AG08395 (cell line): ENCODE measurements around the gene BCO2.
"Not testable (repeated sequence)": the region's sequence is repeated elsewhere in the genome, so short reads cannot be mapped to it uniquely, and the experiment has no call there.

ENCODE experiments used
- DNase-seq: peaks from one replicate; pipeline ENCODE4 v3.0.0; 2012; ENCODE audit warnings: mixed read lengths, low spot score

The BCO2 gene

GRCh38 chr11:112167145-112167544, 8.2 kb upstream of the BCO2 start, which contains the start of gene TEX12:
Gene TEX12 (plus strand): TSS chr11:112167372. CDS start chr11:112169269, 1,897 bp downstream.
- no peak for DNase-seq

GRCh38 chr11:112172362-112172994, 2.8 kb upstream of the BCO2 start:
- peak; percentile 45 for DNase-seq

- DNase-seq, result no peak
These were observed 2.2 kb upstream of the BCO2 start for GRCh38 chr11:112173152-112173551.

- DNase-seq, result no peak
These were observed 264 bp downstream of the BCO2 start for GRCh38 chr11:112175599-112175952.

GRCh38 chr11:112176077-112176476, 765 bp downstream of the BCO2 start:
- DNase-seq, result no peak

GRCh38 chr11:112177589-112177988, 2.3 kb downstream of the BCO2 start:
- no peak for DNase-seq

- no peak for DNase-seq
These were observed 3.1 kb downstream of the BCO2 start for GRCh38 chr11:112178428-112178827.

GRCh38 chr11:112178936-112179335, 3.6 kb downstream of the BCO2 start:
- DNase-seq, result no peak

- no peak for DNase-seq
These were observed 4.3 kb downstream of the BCO2 start for GRCh38 chr11:112179601-112180000.

GRCh38 chr11:112182867-112183266, 7.6 kb downstream of the BCO2 start:
- no peak for DNase-seq

- DNase-seq, result no peak
These were observed 10.6 kb downstream of the BCO2 start for GRCh38 chr11:112185883-112186282.

- no peak for DNase-seq
These were observed 11.0 kb downstream of the BCO2 start for GRCh38 chr11:112186304-112186703.

GRCh38 chr11:112195113-112195512, 19.8 kb downstream of the BCO2 start:
- DNase-seq, result not testable (repeated sequence)

GRCh38 chr11:112195951-112196351, 20.6 kb downstream of the BCO2 start:
- no peak for DNase-seq

GRCh38 chr11:112196519-112197087, 21.3 kb downstream of the BCO2 start:
- no peak for DNase-seq

GRCh38 chr11:112199101-112199500, 23.8 kb downstream of the BCO2 start:
- DNase-seq, result not testable (repeated sequence)

GRCh38 chr11:112200252-112200651, 24.9 kb downstream of the BCO2 start:
- no peak for DNase-seq

GRCh38 chr11:112206071-112206470, 30.8 kb downstream of the BCO2 start:
- DNase-seq, result no peak

GRCh38 chr11:112210890-112211289, 35.6 kb downstream of the BCO2 start:
- DNase-seq, result no peak

GRCh38 chr11:112211536-112211935, 36.2 kb downstream of the BCO2 start:
- DNase-seq, result no peak

- DNase-seq, result no peak
These were observed 37.0 kb downstream of the BCO2 start for GRCh38 chr11:112212290-112212689.

GRCh38 chr11:112212710-112213109, 37.4 kb downstream of the BCO2 start:
- no peak for DNase-seq

GRCh38 chr11:112213753-112214152, 38.4 kb downstream of the BCO2 start:
- no peak for DNase-seq

GRCh38 chr11:112215621-112216020, 40.3 kb downstream of the BCO2 start:
- DNase-seq, result no peak
